ENCODE results near the gene CCIN.

DNA sequence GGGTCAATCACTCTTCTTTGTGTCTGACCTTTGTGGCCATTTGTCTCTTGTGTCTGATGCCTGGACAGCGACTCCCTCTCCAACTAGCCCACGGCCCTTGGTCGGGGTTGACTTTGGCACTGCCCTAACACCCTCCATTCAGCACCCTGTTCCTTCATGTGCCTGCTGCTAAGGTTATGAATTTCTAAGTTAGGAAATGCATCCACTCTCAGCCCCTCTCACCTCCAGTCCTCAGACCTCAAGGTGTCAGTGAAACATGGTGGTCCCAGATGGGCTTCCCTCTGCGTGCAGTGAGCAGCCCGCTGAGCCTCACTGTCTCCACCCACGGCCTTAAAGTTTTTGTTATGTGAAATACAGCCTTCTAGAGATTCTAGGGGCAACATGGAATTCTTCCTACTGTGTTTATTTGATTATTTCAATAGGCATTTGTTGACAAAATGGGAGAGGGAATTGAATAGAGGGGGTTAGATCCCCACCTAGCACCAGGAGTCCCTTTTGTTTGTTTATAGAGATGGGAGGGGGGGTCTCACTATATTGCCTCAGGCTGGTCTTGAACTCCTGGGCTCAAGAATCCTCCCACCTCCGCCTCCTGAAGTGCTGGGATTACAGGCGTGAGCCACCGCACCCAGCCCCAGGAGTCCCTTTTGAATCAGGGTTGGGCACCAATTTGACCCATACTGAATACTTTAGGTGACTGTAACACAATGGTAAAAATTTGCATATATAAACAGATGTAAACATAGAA is 34.3 kb upstream of the CCIN start:
- TF ChIP-seq ZNF274 (IDR thresholded peaks at IDR 0.05; ENCODE audit: low read depth, low read length) (no peak), YY1 (IDR thresholded peaks at IDR 0.05; ENCODE audit: insufficient read depth, insufficient read length) (no peak)
